HEK293 (cell line): ENCODE results near the gene PPEF2.

Source experiments
- CTCF ChIP-seq: fragments of 450-650 bp; formaldehyde crosslinking; IDR thresholded peaks from 2 replicates; pipeline ENCODE4 v1.5.1; 2016; ENCODE audit warnings: missing biosample characterization, missing genetic modification characterization
- KLF9 ChIP-seq: fragments of 450-650 bp; formaldehyde crosslinking; IDR thresholded peaks from 2 replicates; pipeline ENCODE4 v1.5.1; 2016; ENCODE audit warnings: missing biosample characterization, missing genetic modification characterization, low read depth
- MEIS1 ChIP-seq: sonication (generic); formaldehyde crosslinking; IDR thresholded peaks from 2 replicates; pipeline ENCODE4 v1.8.1; 2022; ENCODE audit warnings: missing genetic modification reagents, mild to moderate bottlenecking, borderline replicate concordance
- MYNN ChIP-seq: fragments of 450-650 bp; formaldehyde crosslinking; IDR thresholded peaks from 2 replicates; pipeline ENCODE4 v1.5.1; 2016; ENCODE audit warnings: missing biosample characterization, missing genetic modification characterization, borderline replicate concordance
- PRDM4 ChIP-seq: fragments of 450-650 bp; formaldehyde crosslinking; IDR thresholded peaks from 2 replicates; pipeline ENCODE4 v1.5.1; 2017; ENCODE audit warnings: missing biosample characterization, missing genetic modification characterization
- REST ChIP-seq: fragments of 450-650 bp; formaldehyde crosslinking; IDR thresholded peaks from 2 replicates; pipeline ENCODE4 v1.5.1; 2016; ENCODE audit warnings: missing biosample characterization, missing genetic modification characterization
- SP2 ChIP-seq: fragments of 450-650 bp; formaldehyde crosslinking; IDR thresholded peaks from 2 replicates; pipeline ENCODE4 v1.5.1; 2016; ENCODE audit warnings: missing biosample characterization, missing genetic modification characterization
- ZBTB7A ChIP-seq: fragments of 450-650 bp; formaldehyde crosslinking; IDR thresholded peaks from 2 replicates; pipeline ENCODE4 v1.5.1; 2016; ENCODE audit warnings: low read depth, missing biosample characterization, missing genetic modification characterization
- ZNF274 ChIP-seq, 2 experiments: fragments of 200-500 bp in 1 of 2; fragments of 450-650 bp in 1 of 2; sonication (Bioruptor generic) in 1 of 2; formaldehyde crosslinking in 1 of 2; IDR thresholded peaks; 2 replicates each; pipeline versions ENCODE4 v1.5.1 to v1.6.1; 2014 to 2016; ENCODE audit warnings: borderline replicate concordance in 1 of 2, inconsistent platforms in 1 of 2, low read length in 1 of 2, missing biosample characterization in 1 of 2, missing genetic modification characterization in 1 of 2
- ZNF394 ChIP-seq: fragments of 450-650 bp; formaldehyde crosslinking; IDR thresholded peaks from 2 replicates; pipeline ENCODE4 v1.5.1; 2016; ENCODE audit warnings: missing biosample characterization, missing genetic modification characterization, mild to moderate bottlenecking, moderate library complexity, borderline replicate concordance
- ZNF792 ChIP-seq: fragments of 450-650 bp; formaldehyde crosslinking; IDR thresholded peaks from 2 replicates; pipeline ENCODE4 v1.5.1; 2016; ENCODE audit warnings: missing biosample characterization, missing genetic modification characterization
- TF ChIP-seq, protein P1 (sequence below): fragments of 450-650 bp; formaldehyde crosslinking; IDR thresholded peaks from 2 replicates; pipeline ENCODE4 v1.5.1; 2017; ENCODE audit warnings: missing biosample characterization, mild to moderate bottlenecking, missing genetic modification characterization, moderate library complexity
- TF ChIP-seq, protein P2 (sequence below): fragments of 450-650 bp; formaldehyde crosslinking; IDR thresholded peaks from 2 replicates; pipeline ENCODE4 v1.5.1; 2016; ENCODE audit warnings: missing biosample characterization, missing genetic modification characterization

DNA sequence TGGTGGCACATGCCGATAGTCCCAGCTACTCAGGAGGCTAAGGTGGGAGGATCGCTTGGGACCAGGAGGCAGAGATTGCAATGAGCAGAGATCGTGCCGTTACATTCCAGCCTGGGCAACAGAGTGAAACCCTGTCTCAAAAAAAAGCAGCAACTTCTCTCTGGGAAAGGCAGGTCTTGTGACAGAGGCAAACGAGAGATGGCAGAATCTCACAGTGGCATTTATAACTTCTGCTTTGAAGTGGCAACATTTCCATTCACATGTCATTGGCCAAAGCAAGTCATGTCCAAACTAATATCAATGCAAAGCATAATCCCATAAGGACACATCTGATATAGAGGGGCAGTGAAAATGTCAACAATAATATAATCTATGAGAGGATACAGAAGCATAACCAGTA, 79.8 kb downstream of the PPEF2 start:
- TF ChIP-seq CTCF (tag by site-specific recombination) (no peak), REST (tag by site-specific recombination) (no peak), SP2 (tag by site-specific recombination) (no peak), MYNN (no peak), ZNF274 (IDR thresholded peaks at IDR 0.05; ENCODE audit: low read length) (no peak), ZNF274 (tag by site-specific recombination; IDR thresholded peaks at IDR 0.05; ENCODE audit: borderline replicate concordance) (no peak), PRDM4 (no peak), KLF9 (tag by site-specific recombination) (no peak), ZNF792 (tag by site-specific recombination) (no peak), MEIS1 (CRISPR knock-in tag) (no peak), ZBTB7A (no peak), ZNF394 (no peak)
- TF ChIP-seq, protein P1, sequence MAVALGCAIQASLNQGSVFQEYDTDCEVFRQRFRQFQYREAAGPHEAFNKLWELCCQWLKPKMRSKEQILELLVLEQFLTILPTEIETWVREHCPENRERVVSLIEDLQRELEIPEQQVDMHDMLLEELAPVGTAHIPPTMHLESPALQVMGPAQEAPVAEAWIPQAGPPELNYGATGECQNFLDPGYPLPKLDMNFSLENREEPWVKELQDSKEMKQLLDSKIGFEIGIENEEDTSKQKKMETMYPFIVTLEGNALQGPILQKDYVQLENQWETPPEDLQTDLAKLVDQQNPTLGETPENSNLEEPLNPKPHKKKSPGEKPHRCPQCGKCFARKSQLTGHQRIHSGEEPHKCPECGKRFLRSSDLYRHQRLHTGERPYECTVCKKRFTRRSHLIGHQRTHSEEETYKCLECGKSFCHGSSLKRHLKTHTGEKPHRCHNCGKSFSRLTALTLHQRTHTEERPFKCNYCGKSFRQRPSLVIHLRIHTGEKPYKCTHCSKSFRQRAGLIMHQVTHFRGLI (tag by site-specific recombination): no peak
- TF ChIP-seq, protein P2, sequence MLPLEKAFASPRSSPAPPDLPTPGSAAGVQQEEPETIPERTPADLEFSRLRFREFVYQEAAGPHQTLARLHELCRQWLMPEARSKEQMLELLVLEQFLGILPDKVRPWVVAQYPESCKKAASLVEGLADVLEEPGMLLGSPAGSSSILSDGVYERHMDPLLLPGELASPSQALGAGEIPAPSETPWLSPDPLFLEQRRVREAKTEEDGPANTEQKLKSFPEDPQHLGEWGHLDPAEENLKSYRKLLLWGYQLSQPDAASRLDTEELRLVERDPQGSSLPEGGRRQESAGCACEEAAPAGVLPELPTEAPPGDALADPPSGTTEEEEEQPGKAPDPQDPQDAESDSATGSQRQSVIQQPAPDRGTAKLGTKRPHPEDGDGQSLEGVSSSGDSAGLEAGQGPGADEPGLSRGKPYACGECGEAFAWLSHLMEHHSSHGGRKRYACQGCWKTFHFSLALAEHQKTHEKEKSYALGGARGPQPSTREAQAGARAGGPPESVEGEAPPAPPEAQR (tag by site-specific recombination): no peak
